SK-N-SH (cell line): ENCODE data around the gene M6PR. TPM values are rescaled to one million over a fixed set of nuclear protein-coding genes. Genes with fewer than 3 reads are reported as not detected.

Source experiments
- CTCF ChIA-PET: fragments of 300-600, 350-600 bp; formaldehyde crosslinking; extraction: SDS; loops from one replicate; lab custom pipeline; 2021; lab: Yijun Ruan, JAX
- POLR2A ChIA-PET: fragments of 350-600 bp; sonication (Branson Sonifier 250); formaldehyde crosslinking; extraction: SDS; loops from one replicate; lab custom pipeline; 2020; ENCODE audit warnings: antibody characterized with exemption, inconsistent platforms; lab: Yijun Ruan, JAX
- DNase-seq: peaks from one replicate; pipeline ENCODE4 v3.0.0; 2012
- H2AFZ ChIP-seq: fragments of 200-600 bp; sonication (generic); 2 replicates; pipeline ENCODE4 v1.8.1; 2016; ENCODE audit warnings: antibody characterized with exemption, mild to moderate bottlenecking, low read depth
- H3F3A ChIP-seq: fragments of 200-600 bp; sonication (generic); replicated peaks from 2 replicates; pipeline ENCODE3; 2016; ENCODE audit warnings: antibody characterized with exemption, mild to moderate bottlenecking; ENCODE audit not compliant: insufficient read depth
- H3K27ac ChIP-seq, 2 experiments: fragments of 200-500 bp in 1 of 2; fragments of 200-600 bp in 1 of 2; sonication (Bioruptor generic) in 1 of 2; sonication (generic), shearing (Covaris generic) in 1 of 2; 2 replicates each; pipeline versions ENCODE4 v1.5.1 to v1.6.1; 2014 to 2016; ENCODE audit warnings: low read depth in 2 of 2, inconsistent platforms in 1 of 2, low read length in 1 of 2, mild to moderate bottlenecking in 1 of 2, mixed read lengths in 1 of 2
- H3K27me3 ChIP-seq: fragments of 200-600 bp; sonication (generic), shearing (Covaris generic); 2 replicates; pipeline ENCODE4 v1.6.1; 2016; ENCODE audit warnings: mixed run types; ENCODE audit not compliant: insufficient read depth
- H3K36me3 ChIP-seq, 2 experiments: fragments of 200-500 bp in 1 of 2; fragments of 200-600 bp in 1 of 2; sonication (Bioruptor generic) in 1 of 2; sonication (generic) in 1 of 2; replicated peaks in 1 of 2; 2 replicates each; pipeline versions ENCODE3 to v1.5.1; 2014 to 2016; ENCODE audit warnings: low read length in 1 of 2, mild to moderate bottlenecking in 1 of 2; ENCODE audit not compliant: insufficient read depth in 2 of 2, control insufficient read depth in 1 of 2
- H3K4me1 ChIP-seq, 2 experiments: fragments of 200-500 bp in 1 of 2; fragments of 200-600 bp in 1 of 2; sonication (Bioruptor generic) in 1 of 2; sonication (generic), shearing (Covaris generic) in 1 of 2; 2 replicates each; pipeline versions ENCODE4 v1.5.1 to v1.6.1; 2014 to 2016; ENCODE audit warnings: low read depth in 1 of 2, low read length in 1 of 2, mixed run types in 1 of 2; ENCODE audit not compliant: insufficient read depth in 2 of 2, control insufficient read depth in 1 of 2
- H3K4me2 ChIP-seq: fragments of 200-600 bp; sonication (generic), shearing (Covaris generic); 2 replicates; pipeline ENCODE4 v1.6.1; 2017; ENCODE audit warnings: mixed run types
- H3K4me3 ChIP-seq, 2 experiments: fragments of 200-500 bp in 1 of 2; fragments of 200-600 bp in 1 of 2; sonication (Bioruptor generic) in 1 of 2; sonication (generic), shearing (Covaris generic) in 1 of 2; 2 replicates each; pipeline versions ENCODE4 v1.5.1 to v1.8.1; 2014 to 2016; ENCODE audit warnings: low read depth in 2 of 2, inconsistent platforms in 1 of 2, low read length in 1 of 2, mild to moderate bottlenecking in 1 of 2, mixed read lengths in 1 of 2, moderate library complexity in 1 of 2
- H3K79me2 ChIP-seq: fragments of 200-600 bp; sonication (generic); 2 replicates; pipeline ENCODE4 v1.8.1; 2017; ENCODE audit warnings: mild to moderate bottlenecking; ENCODE audit not compliant: insufficient read depth
- H3K9ac ChIP-seq: fragments of 200-600 bp; sonication (generic); 2 replicates; pipeline ENCODE4 v1.6.1; 2017; ENCODE audit warnings: mixed run types
- H3K9me2 ChIP-seq: fragments of 200-600 bp; sonication (generic); 2 replicates; pipeline ENCODE4 v1.6.1; 2017; ENCODE audit warnings: mixed run types
- H3K9me3 ChIP-seq: fragments of 200-600 bp; sonication (generic); 2 replicates; pipeline ENCODE4 v1.6.1; 2017; ENCODE audit warnings: mixed run types, mild to moderate bottlenecking, moderate library complexity
- H4K20me1 ChIP-seq: fragments of 200-600 bp; sonication (generic); 2 replicates; pipeline ENCODE4 v1.6.1; 2017; ENCODE audit warnings: mild to moderate bottlenecking, mixed run types; ENCODE audit not compliant: insufficient read depth
- ELF1 ChIP-seq: IDR thresholded peaks from 2 replicates; pipeline ENCODE4 v1.4.0; 2012
- EP300 ChIP-seq, 2 experiments: IDR thresholded peaks; 2 replicates each; pipeline versions ENCODE4 v1.4.0 to v1.6.1; 2012; ENCODE audit warnings: borderline replicate concordance in 1 of 2, low read depth in 1 of 2, low read length in 1 of 2
- FOSL2 ChIP-seq: IDR thresholded peaks from 2 replicates; pipeline ENCODE4 v1.4.0; 2012; ENCODE audit warnings: low read depth, mild to moderate bottlenecking, moderate library complexity, borderline replicate concordance
- GATA2 ChIP-seq: sonication (generic); formaldehyde crosslinking; IDR thresholded peaks from 2 replicates; pipeline ENCODE4 v1.5.0; 2020; ENCODE audit warnings: mild to moderate bottlenecking, missing genetic modification reagents
- MXI1 ChIP-seq: IDR thresholded peaks from 2 replicates; pipeline ENCODE4 v1.6.1; 2012; ENCODE audit warnings: mild to moderate bottlenecking, low read depth, low read length, improper control_type of control experiment
- RCOR1 ChIP-seq: fragments of 150-350 bp; IDR thresholded peaks from 2 replicates; pipeline ENCODE4 v1.6.1; 2017; ENCODE audit warnings: antibody characterized with exemption, low read length
- SIN3A ChIP-seq: IDR thresholded peaks from 2 replicates; pipeline ENCODE4 v1.6.1; 2012; ENCODE audit warnings: low read depth, mild to moderate bottlenecking, low read length, moderate library complexity, borderline replicate concordance
- WGBS: methylation state at CpG from one replicate; pipeline ENCODE4 v1.1.6; 2017; ENCODE audit warnings: low lambda C conversion rate; 5-methylcytosine and 5-hydroxymethylcytosine counted together
- polyA plus RNA-seq, 3 experiments: library from polyadenylated mRNA; depleted of rRNA; stranded (reverse); fragments of >200 nt; gene quantifications; 2 replicates each; pipeline ENCODE4 v1.2.3, GENCODE V29; 2012
- TF ChIP-seq, protein P1 (sequence below): fragments of 200-600 bp; sonication (generic); IDR thresholded peaks from 2 replicates; pipeline ENCODE4 v1.6.1; 2017; ENCODE audit warnings: antibody characterized with exemption, mild to moderate bottlenecking, moderate library complexity

The M6PR gene
- polyA plus RNA-seq, 1 of the 3 experiments (the other 2 are of a cell fraction), result 132 TPM

DNA sequence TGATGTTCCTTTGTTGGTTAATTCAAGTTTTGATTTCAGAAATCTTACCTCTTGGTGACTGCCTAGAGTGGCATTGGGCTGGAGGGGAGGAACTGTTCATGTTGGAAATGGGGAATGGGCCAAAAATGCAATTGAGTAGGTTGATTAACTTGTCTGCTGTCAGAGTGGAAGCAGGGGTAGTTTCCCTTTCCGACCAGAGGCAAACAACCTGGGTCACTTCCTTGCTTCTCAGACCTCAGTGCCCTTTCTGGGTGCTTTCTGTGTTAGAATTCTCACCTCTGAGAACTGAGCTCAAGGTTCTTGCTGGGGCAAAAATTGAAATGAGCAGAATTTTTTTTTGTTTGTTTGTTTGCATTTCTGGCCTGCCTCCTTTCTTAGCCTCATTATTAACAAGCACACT lies 2.3 kb upstream of the M6PR start:
- no peak overlapping the region for H2AFZ ChIP-seq
- ChIA-PET CTCF (interaction anchor here (1.9 to 3.5 kb wide), 3 partner anchors 9 to 98 kb away, joined by 7 to 28 read pairs (median 24); no protein-coding TSS in a partner anchor), POLR2A (interaction anchor here (0.6 kb wide), 1 partner anchor 264 kb away, joined by 3 read pairs; no protein-coding TSS in a partner anchor)
- peaks cover 0 to 11% of the 10 kb centered on the region in 2 experiments; a peak in 3 of 4 replicates for H3K4me1 ChIP-seq
- no peaks in the 10 kb centered on the region for H3K9me3 ChIP-seq
- no peak for DNase-seq
- H3K4me3 ChIP-seq, result no peak overlapping the region
- TF ChIP-seq GATA2 (CRISPR knock-in tag) (no peak), SIN3A (no peak)
- no peak overlapping the region for H3K9ac ChIP-seq
- WGBS, result 91% methylated on average over 1 of the region's 1 CpG
- no peak overlapping the region for H3K4me2 ChIP-seq
- H3K27me3 ChIP-seq, result no peaks in the 10 kb centered on the region
- no peak overlapping the region for H3K27ac ChIP-seq
- no peaks in the 10 kb centered on the region for H3F3A ChIP-seq
- H3K36me3 ChIP-seq, result peaks cover 0 to 3% of the 10 kb centered on the region in 2 experiments
- H3K79me2 ChIP-seq, result peaks cover 27% of the 10 kb centered on the region
- H4K20me1 ChIP-seq, result peaks cover 16% of the 10 kb centered on the region; the same call in 1 of the 2 replicates
- H3K9me2 ChIP-seq, result no peaks in the 10 kb centered on the region

DNA sequence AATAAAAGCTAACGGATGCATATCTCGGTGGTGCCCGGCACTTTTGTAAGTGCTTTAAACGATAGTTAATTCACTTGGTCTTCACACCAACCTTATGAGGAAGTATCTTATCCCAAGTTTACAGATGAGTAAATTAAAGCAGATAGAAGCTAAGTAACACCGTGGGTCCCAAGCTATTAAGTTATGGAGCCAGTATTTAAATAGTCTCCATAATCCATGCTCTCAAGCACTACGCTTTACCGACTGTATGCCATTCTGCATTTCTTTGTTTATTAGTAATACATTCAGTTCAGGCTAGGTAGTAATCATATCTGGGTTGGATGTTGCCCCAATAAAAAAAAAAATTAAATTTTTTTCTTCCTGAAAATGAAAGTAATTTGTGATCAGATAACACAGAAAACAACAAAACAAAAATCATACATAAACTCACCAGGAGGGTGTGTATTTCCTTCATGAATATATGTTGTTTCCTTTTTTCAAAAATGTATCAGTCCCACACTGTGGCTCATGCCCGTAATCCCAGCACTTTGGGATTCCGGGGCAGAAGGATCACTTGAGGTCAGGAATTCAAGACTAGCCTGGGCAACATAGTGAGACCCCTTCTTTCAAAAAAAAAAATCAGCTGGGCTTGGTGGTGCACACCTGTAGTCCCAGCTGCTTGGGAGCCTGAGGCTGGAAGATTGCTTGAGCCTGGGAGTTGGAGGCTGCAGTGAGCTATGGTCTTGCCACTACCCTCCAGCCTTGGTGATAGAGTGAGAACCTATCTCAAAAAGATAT lies 1.4 kb upstream of the M6PR start:
- no peak for TF ChIP-seq ELF1
- TF ChIP-seq, protein P1, sequence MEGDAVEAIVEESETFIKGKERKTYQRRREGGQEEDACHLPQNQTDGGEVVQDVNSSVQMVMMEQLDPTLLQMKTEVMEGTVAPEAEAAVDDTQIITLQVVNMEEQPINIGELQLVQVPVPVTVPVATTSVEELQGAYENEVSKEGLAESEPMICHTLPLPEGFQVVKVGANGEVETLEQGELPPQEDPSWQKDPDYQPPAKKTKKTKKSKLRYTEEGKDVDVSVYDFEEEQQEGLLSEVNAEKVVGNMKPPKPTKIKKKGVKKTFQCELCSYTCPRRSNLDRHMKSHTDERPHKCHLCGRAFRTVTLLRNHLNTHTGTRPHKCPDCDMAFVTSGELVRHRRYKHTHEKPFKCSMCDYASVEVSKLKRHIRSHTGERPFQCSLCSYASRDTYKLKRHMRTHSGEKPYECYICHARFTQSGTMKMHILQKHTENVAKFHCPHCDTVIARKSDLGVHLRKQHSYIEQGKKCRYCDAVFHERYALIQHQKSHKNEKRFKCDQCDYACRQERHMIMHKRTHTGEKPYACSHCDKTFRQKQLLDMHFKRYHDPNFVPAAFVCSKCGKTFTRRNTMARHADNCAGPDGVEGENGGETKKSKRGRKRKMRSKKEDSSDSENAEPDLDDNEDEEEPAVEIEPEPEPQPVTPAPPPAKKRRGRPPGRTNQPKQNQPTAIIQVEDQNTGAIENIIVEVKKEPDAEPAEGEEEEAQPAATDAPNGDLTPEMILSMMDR, result peak; percentile 10
- POLR2A ChIA-PET, result no interaction called here
- WGBS, result 22% methylated on average over 9 of the region's 9 CpGs
- Histone ChIP-seq H4K20me1 (peaks cover 23% of the 10 kb centered on the region; the same call in 1 of the 2 replicates), H3K79me2 (peaks cover 35% of the 10 kb centered on the region), H3K27me3 (no peaks in the 10 kb centered on the region), H3K4me3 (peak overlapping the region; percentile 97 to 99), H3K4me1 (peaks cover 0 to 11% of the 10 kb centered on the region in 2 experiments; a peak in 3 of 4 replicates), H3K9me2 (no peaks in the 10 kb centered on the region), H3K4me2 (peak overlapping the region; percentile 93), H3K9ac (peak overlapping the region; percentile 91; the same call in 1 of the 2 replicates), H3K9me3 (no peaks in the 10 kb centered on the region), H3F3A (no peaks in the 10 kb centered on the region), H2AFZ (peak overlapping the region; percentile 90), H3K36me3 (peaks cover 4 to 11% of the 10 kb centered on the region in 2 experiments), H3K27ac (peak overlapping the region in 1 of 2 experiments; percentile 99; a peak in 3 of 4 replicates)
- CTCF ChIA-PET, result interaction anchor here (0.6 to 3.5 kb wide), 8 partner anchors 10 to 141 kb away, joined by 3 to 28 read pairs (median 6); no protein-coding TSS in a partner anchor
- DNase-seq, result no peak

DNA sequence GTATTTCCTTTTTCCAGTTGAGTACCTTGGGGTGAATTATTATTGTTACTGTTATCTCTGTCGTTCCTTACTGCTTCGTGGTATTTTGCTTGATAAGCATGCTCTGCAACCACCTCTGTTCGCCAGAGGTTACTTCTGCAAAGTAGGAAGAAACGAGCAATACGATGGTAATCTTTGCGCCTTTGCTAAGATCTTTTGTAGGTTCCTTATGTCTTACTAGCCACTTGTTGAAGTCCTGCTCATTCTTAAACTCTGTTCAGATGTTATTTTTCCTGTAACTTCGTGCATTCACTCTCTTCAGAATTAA lies 729 bp upstream of the M6PR start:
- peaks cover 23% of the 10 kb centered on the region; the same call in 1 of the 2 replicates for H4K20me1 ChIP-seq
- H3K36me3 ChIP-seq, result peaks cover 11 to 18% of the 10 kb centered on the region in 2 experiments
- H3K4me2 ChIP-seq, result peak overlapping the region; percentile 93
- H3K9me3 ChIP-seq, result no peaks in the 10 kb centered on the region
- no peaks in the 10 kb centered on the region for H3F3A ChIP-seq
- H3K9me2 ChIP-seq, result no peaks in the 10 kb centered on the region
- H2AFZ ChIP-seq, result peak overlapping the region; percentile 90
- POLR2A ChIA-PET, result interaction anchor here (0.8 to 1.4 kb wide), 2 partner anchors 36 to 99 kb away, joined by 3 to 19 read pairs; partner anchors contain the start of gene PHC1
- peak overlapping the region; percentile 91 for H3K9ac ChIP-seq
- peak overlapping the region; percentile 97 to 99 for H3K4me3 ChIP-seq
- TF ChIP-seq RCOR1 (no peak), MXI1 (no peak), FOSL2 (no peak), EP300 (IDR thresholded peaks at IDR 0.05; ENCODE audit: borderline replicate concordance in 1 of 2, low read depth in 1 of 2, low read length in 1 of 2) (no peak)
- H3K4me1 ChIP-seq, result peaks cover 0 to 11% of the 10 kb centered on the region in 2 experiments; a peak in 3 of 4 replicates
- peak overlapping the region; percentile 96 to 99 for H3K27ac ChIP-seq
- under 1% methylated on average over 7 of the region's 7 CpGs for WGBS
- CTCF ChIA-PET, result interaction anchor here (0.6 to 3.5 kb wide), 14 partner anchors 12 to 269 kb away, joined by 3 to 28 read pairs (median 4); partner anchors contain the start of genes PHC1 and RIMKLB
- no peaks in the 10 kb centered on the region for H3K27me3 ChIP-seq
- H3K79me2 ChIP-seq, result peaks cover 43% of the 10 kb centered on the region
- DNase-seq, result no peak
